Measurements from ENCODE around the gene LAMB4.

Gene LAMB4

GRCh38 chr7:108088729-108089128 lies 41.4 kb downstream of the LAMB4 start:
- Histone ChIP-seq H4K20me1 (ENCODE audit: control insufficient read depth, insufficient read depth, low read depth, low read length) (no peaks in the 10 kb centered on the region), H3K36me3 (ENCODE audit: control insufficient read depth, low read length) (no peaks in the 10 kb centered on the region), H3K4me3 (ENCODE audit: low read length) (no peak overlapping the region), H3K27me3 (ENCODE audit: control insufficient read depth, low read length) (peaks cover 3% of the 10 kb centered on the region; the same call in 1 of the 2 replicates), H3K4me2 (ENCODE audit: low read length) (no peak overlapping the region), H3K4me1 (ENCODE audit: control insufficient read depth, low read length) (no peaks in the 10 kb centered on the region), H3K27ac (ENCODE audit: low read depth, low read length) (no peak overlapping the region), H3K9me3 (ENCODE audit: control insufficient read depth, insufficient read depth, low read length) (no peaks in the 10 kb centered on the region), H3K79me2 (ENCODE audit: control insufficient read depth, low read length) (no peaks in the 10 kb centered on the region), H3K9me2 (replicated peaks; ENCODE audit: control insufficient read depth, low read length) (no peaks in the 10 kb centered on the region), H3F3A (ENCODE audit: control insufficient read depth, insufficient read depth) (no peaks in the 10 kb centered on the region)
- no peak for TF ChIP-seq CTCF (IDR thresholded peaks at IDR 0.05; ENCODE audit: low read depth, low read length, poor library complexity, severe bottlenecking)
- TF ChIP-seq EZH2phosphoT487 (IDR thresholded peaks at IDR 0.05; ENCODE audit: borderline replicate concordance, low read length) = no peak

GRCh38 chr7:108087778-108088177 lies 42.4 kb downstream of the LAMB4 start:
- H3K9me2 ChIP-seq (replicated peaks; ENCODE audit: control insufficient read depth, low read length) = no peaks in the 10 kb centered on the region
- no peak overlapping the region for H3K4me2 ChIP-seq (ENCODE audit: low read length)
- H3K79me2 ChIP-seq (ENCODE audit: control insufficient read depth, low read length) = no peaks in the 10 kb centered on the region
- H3F3A ChIP-seq (ENCODE audit: control insufficient read depth, insufficient read depth) = no peaks in the 10 kb centered on the region
- H3K27ac ChIP-seq (ENCODE audit: low read depth, low read length) = no peak overlapping the region
- no peaks in the 10 kb centered on the region for H3K36me3 ChIP-seq (ENCODE audit: control insufficient read depth, low read length)
- 0 out of 2 replicates have a peak, but pooled peaks cover 3% of the 10 kb centered on the region for H3K27me3 ChIP-seq (ENCODE audit: control insufficient read depth, low read length)
- no peaks in the 10 kb centered on the region for H3K4me1 ChIP-seq (ENCODE audit: control insufficient read depth, low read length)
- H3K9me3 ChIP-seq (ENCODE audit: control insufficient read depth, insufficient read depth, low read length) = no peaks in the 10 kb centered on the region
- no peaks in the 10 kb centered on the region for H4K20me1 ChIP-seq (ENCODE audit: control insufficient read depth, insufficient read depth, low read depth, low read length)
- no peak for TF ChIP-seq CTCF (IDR thresholded peaks at IDR 0.05; ENCODE audit: low read depth, low read length, poor library complexity, severe bottlenecking)
- no peak for TF ChIP-seq EZH2phosphoT487 (IDR thresholded peaks at IDR 0.05; ENCODE audit: borderline replicate concordance, low read length)
- H3K4me3 ChIP-seq (ENCODE audit: low read length) = no peak overlapping the region

- Histone ChIP-seq H3K79me2 (ENCODE audit: control insufficient read depth, low read length) (no peaks in the 10 kb centered on the region), H3K27me3 (ENCODE audit: control insufficient read depth, low read length) (0 out of 2 replicates have a peak, but pooled peaks cover 3% of the 10 kb centered on the region), H3F3A (ENCODE audit: control insufficient read depth, insufficient read depth) (no peaks in the 10 kb centered on the region), H3K27ac (ENCODE audit: low read depth, low read length) (no peak overlapping the region), H3K4me2 (ENCODE audit: low read length) (no peak overlapping the region), H3K9me3 (ENCODE audit: control insufficient read depth, insufficient read depth, low read length) (no peaks in the 10 kb centered on the region), H4K20me1 (ENCODE audit: control insufficient read depth, insufficient read depth, low read depth, low read length) (no peaks in the 10 kb centered on the region), H3K4me1 (ENCODE audit: control insufficient read depth, low read length) (no peaks in the 10 kb centered on the region), H3K36me3 (ENCODE audit: control insufficient read depth, low read length) (no peaks in the 10 kb centered on the region), H3K4me3 (ENCODE audit: low read length) (no peak overlapping the region), H3K9me2 (replicated peaks; ENCODE audit: control insufficient read depth, low read length) (no peaks in the 10 kb centered on the region)
- TF ChIP-seq CTCF (IDR thresholded peaks at IDR 0.05; ENCODE audit: low read depth, low read length, poor library complexity, severe bottlenecking) (no peak), EZH2phosphoT487 (IDR thresholded peaks at IDR 0.05; ENCODE audit: borderline replicate concordance, low read length) (no peak)
Observed at GRCh38 chr7:108086962-108087361, 43.2 kb downstream of the LAMB4 start.
